Naive thymus-derived CD4-positive, alpha-beta T cell (primary cell): Measurements from ENCODE around the gene VPS9D1. TPM values are rescaled to one million over a fixed set of nuclear protein-coding genes. Genes with fewer than 3 reads are reported as not detected.
A peak's percentile ranks its signal among the peaks of the same experiment; 100 is the strongest.
"Not testable (repeated sequence)": the region's sequence is repeated elsewhere in the genome, so short reads cannot be mapped to it uniquely, and the experiment has no call there.

Source experiments
- ATAC-seq: fragments of 150-1000 bp; cut with Tn5 transposase; 2 replicates; pipeline ENCODE4 v1.10.0; 2021; ENCODE audit warnings: mild to moderate bottlenecking, moderate library complexity
- CTCF ChIA-PET: fragments of 350-600 bp; sonication (Branson Sonifier 250); formaldehyde crosslinking; loops from one replicate; lab custom pipeline; 2021; ENCODE audit warnings: antibody characterized with exemption; lab: Charles Lee
- POLR2A ChIA-PET: fragments of 350-600 bp; sonication (Branson Sonifier 250); formaldehyde crosslinking; loops from one replicate; lab custom pipeline; 2021; ENCODE audit warnings: antibody characterized with exemption, inconsistent platforms; lab: Charles Lee
- DNase-seq, 9 donors: peaks; one replicate each; pipeline versions ENCODE4 v3.0.0 to v3.0.0-alpha.2; 2020 to 2022; ENCODE audit warnings: mixed read lengths in 1 of 9
- H3K27ac ChIP-seq: one replicate; pipeline ENCODE4 v1.7.0; 2013; ENCODE audit warnings: mild to moderate bottlenecking, low read depth, low read length, moderate library complexity
- H3K27me3 ChIP-seq, 2 donors: one replicate each; pipeline ENCODE4 v1.7.0; 2013; ENCODE audit warnings: low read length in 2 of 2, mild to moderate bottlenecking in 2 of 2, moderate library complexity in 2 of 2; ENCODE audit not compliant: control insufficient read depth in 2 of 2, insufficient read depth in 2 of 2
- H3K36me3 ChIP-seq, 3 experiments: 1 replicate in 2 of 3; 2 replicates in 1 of 3; pipeline ENCODE4 v1.7.0; 2013; ENCODE audit warnings: low read length in 3 of 3, mild to moderate bottlenecking in 3 of 3, moderate library complexity in 1 of 3; ENCODE audit not compliant: insufficient read depth in 3 of 3, control insufficient read depth in 2 of 3
- H3K4me1 ChIP-seq, 2 donors: one replicate each; pipeline ENCODE4 v1.7.0; 2013; ENCODE audit warnings: low read length in 2 of 2, mild to moderate bottlenecking in 2 of 2, moderate library complexity in 1 of 2; ENCODE audit not compliant: control insufficient read depth in 2 of 2, insufficient read depth in 2 of 2
- H3K4me3 ChIP-seq: 2 replicates; pipeline ENCODE4 v1.7.0; 2013; ENCODE audit warnings: mild to moderate bottlenecking, low read length
- H3K9me3 ChIP-seq, 3 experiments: 1 replicate in 2 of 3; 2 replicates in 1 of 3; pipeline ENCODE4 v1.7.0; 2013; ENCODE audit warnings: low read length in 3 of 3; ENCODE audit not compliant: control insufficient read depth in 2 of 3
- H3K27ac Mint-ChIP-seq, 9 donors: one replicate each; pipeline ENCODE4 v1.8.0; 2020 to 2022; ENCODE audit warnings: mixed read lengths in 9 of 9, mild to moderate bottlenecking in 8 of 9, moderate library complexity in 5 of 9, inconsistent platforms in 2 of 9
- H3K27me3 Mint-ChIP-seq, 5 donors: one replicate each; pipeline ENCODE4 v1.8.0; 2021 to 2022; ENCODE audit warnings: mixed read lengths in 5 of 5, mild to moderate bottlenecking in 1 of 5
- H3K36me3 Mint-ChIP-seq, 5 donors: one replicate each; pipeline ENCODE4 v1.8.0; 2020 to 2022; ENCODE audit warnings: mixed read lengths in 5 of 5, mild to moderate bottlenecking in 3 of 5, inconsistent platforms in 1 of 5
- H3K4me1 Mint-ChIP-seq, 7 donors: one replicate each; pipeline ENCODE4 v1.8.0; 2020 to 2022; ENCODE audit warnings: mixed read lengths in 7 of 7, mild to moderate bottlenecking in 3 of 7, inconsistent platforms in 1 of 7
- H3K4me3 Mint-ChIP-seq, 10 donors: one replicate each; pipeline ENCODE4 v1.8.0; 2020 to 2022; ENCODE audit warnings: mild to moderate bottlenecking in 10 of 10, mixed read lengths in 10 of 10, moderate library complexity in 6 of 10, inconsistent platforms in 2 of 10
- H3K9me3 Mint-ChIP-seq, 11 donors: one replicate each; pipeline ENCODE4 v1.8.0; 2020 to 2022; ENCODE audit warnings: mixed read lengths in 11 of 11, mild to moderate bottlenecking in 4 of 11, inconsistent platforms in 1 of 11, moderate library complexity in 1 of 11
- intact Hi-C, 2 donors: fragments of 100-400 bp; cut with micrococcal nuclease; formaldehyde crosslinking; loops; one replicate each; pipeline ENCODE4 v1.15.1; 2023
- polyA plus RNA-seq, 2 donors: library from polyadenylated mRNA; unstranded; fragments of 300-500 nt; fragmentation: Illumina TruSeq; gene quantifications; one replicate each; pipeline ENCODE4 v1.2.3, GENCODE V29; 2021
- total RNA-seq, 6 experiments: library from RNA in 5 of 6; stranded (reverse) in 5 of 6; gene quantifications; 1 replicate in 5 of 6; 2 replicates in 1 of 6; pipeline ENCODE4 v1.2.3 and lab custom pipeline; 2021 to 2026

VPS9D1 gene
- total and polyA plus RNA-seq, 7 experiments from 2014 or later = 0.93 to 28.9 (median 11.9) TPM

- no peak overlapping the region for H3K27ac ChIP-seq
- peaks cover 0 to 17% (median 0%) of the 10 kb centered on the region in 5 donors for H3K36me3 Mint-ChIP-seq
- ATAC-seq (no peak), DNase-seq (no peak)
- peaks cover 0 to 70% (median 4%) of the 10 kb centered on the region in 3 experiments for H3K36me3 ChIP-seq
- H3K4me3 Mint-ChIP-seq = no peak overlapping the region
- H3K27me3 ChIP-seq = no peaks in the 10 kb centered on the region
- no peaks in the 10 kb centered on the region for H3K9me3 ChIP-seq
- no peaks in the 10 kb centered on the region for H3K9me3 Mint-ChIP-seq
- CTCF ChIA-PET = no interaction called here
- H3K27ac Mint-ChIP-seq = no peak overlapping the region
- no peak overlapping the region for H3K4me3 ChIP-seq
- POLR2A ChIA-PET = no interaction called here
- peaks cover 3 to 12% (median 7%) of the 10 kb centered on the region in 7 donors for H3K4me1 Mint-ChIP-seq
- no peaks in the 10 kb centered on the region for H3K27me3 Mint-ChIP-seq
- H3K4me1 ChIP-seq = peaks cover 6 to 12% of the 10 kb centered on the region in 2 donors
- intact Hi-C loops = no loop called here
Measured at GRCh38 chr16:89693289-89693731, 27.4 kb downstream of the VPS9D1 start.

GRCh38 chr16:89691986-89692569 is 28.6 kb downstream of the VPS9D1 start:
- ChIA-PET CTCF (no interaction called here), POLR2A (no interaction called here)
- Histone ChIP-seq H3K4me1 (peaks cover 12 to 13% of the 10 kb centered on the region in 2 donors), H3K36me3 (peaks cover 0 to 60% (median 4%) of the 10 kb centered on the region in 3 experiments), H3K27ac (no peak overlapping the region), H3K27me3 (no peaks in the 10 kb centered on the region), H3K4me3 (no peak overlapping the region), H3K9me3 (no peaks in the 10 kb centered on the region)
- peaks cover 0 to 17% (median 0%) of the 10 kb centered on the region in 5 donors for H3K36me3 Mint-ChIP-seq
- no peak for ATAC-seq
- H3K27me3 Mint-ChIP-seq = no peaks in the 10 kb centered on the region
- intact Hi-C loops = no loop called here
- no peak overlapping the region for H3K4me3 Mint-ChIP-seq
- H3K27ac Mint-ChIP-seq = no peak overlapping the region
- no peaks in the 10 kb centered on the region for H3K9me3 Mint-ChIP-seq
- DNase-seq = no peak
- H3K4me1 Mint-ChIP-seq = peaks cover 10 to 22% (median 16%) of the 10 kb centered on the region in 7 donors

- H3K27me3 ChIP-seq = no peaks in the 10 kb centered on the region
- H3K36me3 ChIP-seq = peaks cover 0 to 63% (median 4%) of the 10 kb centered on the region in 3 experiments
- Mint-ChIP-seq H3K9me3 (no peaks in the 10 kb centered on the region), H3K27ac (peak overlapping the region in 1 of 9 donors; percentile 28), H3K36me3 (peaks cover 0 to 17% (median 2%) of the 10 kb centered on the region in 5 donors), H3K4me3 (no peak overlapping the region), H3K4me1 (peaks cover 10 to 24% (median 16%) of the 10 kb centered on the region in 7 donors), H3K27me3 (no peaks in the 10 kb centered on the region)
- H3K4me3 ChIP-seq = no peak overlapping the region
- H3K4me1 ChIP-seq = peaks cover 6 to 12% of the 10 kb centered on the region in 2 donors
- no peaks in the 10 kb centered on the region for H3K9me3 ChIP-seq
- no peak overlapping the region for H3K27ac ChIP-seq
- DNase-seq = no peak
- intact Hi-C loops = no loop called here
- ATAC-seq = no peak
- ChIA-PET CTCF (no interaction called here), POLR2A (no interaction called here)
Measured at GRCh38 chr16:89691231-89691985, 29.3 kb downstream of the VPS9D1 start.

GRCh38 chr16:89690392-89690901 is 30.3 kb downstream of the VPS9D1 start:
- H3K27me3 Mint-ChIP-seq = no peaks in the 10 kb centered on the region
- Histone ChIP-seq H3K4me3 (no peak overlapping the region), H3K4me1 (peaks cover 0 to 7% of the 10 kb centered on the region in 2 donors), H3K27me3 (no peaks in the 10 kb centered on the region), H3K36me3 (peaks cover 0 to 56% (median 4%) of the 10 kb centered on the region in 3 experiments), H3K27ac (no peak overlapping the region), H3K9me3 (no peaks in the 10 kb centered on the region)
- DNase-seq = no peak
- peaks cover 10 to 20% (median 17%) of the 10 kb centered on the region in 7 donors for H3K4me1 Mint-ChIP-seq
- no peaks in the 10 kb centered on the region for H3K9me3 Mint-ChIP-seq
- peaks cover 0 to 17% (median 3%) of the 10 kb centered on the region in 5 donors for H3K36me3 Mint-ChIP-seq
- ChIA-PET CTCF (no interaction called here), POLR2A (interaction anchor here (1.0 kb wide), 1 partner anchor 32 kb away, joined by 3 read pairs; no protein-coding TSS in a partner anchor)
- ATAC-seq = no peak
- H3K27ac Mint-ChIP-seq = no peak overlapping the region
- no peak overlapping the region for H3K4me3 Mint-ChIP-seq
- intact Hi-C loops = no loop called here

GRCh38 chr16:89689621-89690020 is 31.1 kb downstream of the VPS9D1 start:
- POLR2A ChIA-PET = interaction anchor here (0.9 to 1.9 kb wide), 3 partner anchors 9 to 174 kb away, joined by 3 to 6 read pairs (median 5); no protein-coding TSS in a partner anchor
- intact Hi-C loops = loop anchor here in 1 of 2 donors (5.0 kb wide), 1 partner anchor 183 kb away; the partner anchor contains the start of gene TCF25
- H3K36me3 ChIP-seq = peaks cover 0 to 50% (median 4%) of the 10 kb centered on the region in 3 experiments
- DNase-seq, H3K27me3 ChIP-seq, H3K27ac ChIP-seq, ATAC-seq, H3K9me3 Mint-ChIP-seq, H3K4me1 ChIP-seq, H3K27ac Mint-ChIP-seq, H3K4me3 Mint-ChIP-seq, H3K9me3 ChIP-seq, H3K4me3 ChIP-seq, H3K27me3 Mint-ChIP-seq: not testable (repeated sequence)
- peaks cover 9 to 18% (median 17%) of the 10 kb centered on the region in 7 donors for H3K4me1 Mint-ChIP-seq
- CTCF ChIA-PET = interaction anchor here (1.7 kb wide), 1 partner anchor 10 kb away, joined by 6 read pairs; no protein-coding TSS in a partner anchor
- H3K36me3 Mint-ChIP-seq = peaks cover 0 to 17% (median 3%) of the 10 kb centered on the region in 5 donors

- Mint-ChIP-seq H3K27me3 (no peaks in the 10 kb centered on the region), H3K4me1 (peaks cover 9 to 18% (median 17%) of the 10 kb centered on the region in 7 donors), H3K27ac (no peak overlapping the region), H3K36me3 (peaks cover 0 to 17% (median 3%) of the 10 kb centered on the region in 5 donors), H3K9me3 (peaks cover 0 to 4% (median 0%) of the 10 kb centered on the region in 11 donors), H3K4me3 (no peak overlapping the region)
- no peak for ATAC-seq
- Histone ChIP-seq H3K27me3 (no peaks in the 10 kb centered on the region), H3K4me3 (no peak overlapping the region), H3K9me3 (no peaks in the 10 kb centered on the region), H3K36me3 (peaks cover 0 to 48% (median 4%) of the 10 kb centered on the region in 3 experiments), H3K4me1 (peaks cover 0 to 7% of the 10 kb centered on the region in 2 donors), H3K27ac (no peak overlapping the region)
- ChIA-PET CTCF (interaction anchor here (1.7 kb wide), 1 partner anchor 11 kb away, joined by 6 read pairs; no protein-coding TSS in a partner anchor), POLR2A (interaction anchor here (0.7 to 1.9 kb wide), 5 partner anchors 9 to 175 kb away, joined by 3 to 6 read pairs (median 3); no protein-coding TSS in a partner anchor)
- intact Hi-C loops = loop anchor here in 1 of 2 donors (5.0 kb wide), 1 partner anchor 183 kb away; the partner anchor contains the start of gene TCF25
- no peak for DNase-seq
Measured at GRCh38 chr16:89689142-89689541, 31.6 kb downstream of the VPS9D1 start.
